ENCODE measurements around the gene ABCF3. TPM values are rescaled to one million over a fixed set of nuclear protein-coding genes. Genes with fewer than 3 reads are reported as not detected.

The ABCF3 gene
- total RNA-seq, 2 donors from 2014 or later: 62.9 to 103 TPM

- Histone ChIP-seq H3K4me3 (peak overlapping the region; percentile 75 to 83), H3K9me3 (no peaks in the 10 kb centered on the region), H3K4me1 (replicated peaks) (peaks cover 18% of the 10 kb centered on the region), H3K36me3 (peaks cover 7 to 27% of the 10 kb centered on the region in 2 donors), H3K27ac (peak overlapping the region; percentile 83 to 88), H3K27me3 (replicated peaks; ENCODE audit: insufficient read depth) (no peaks in the 10 kb centered on the region)
- WGBS: 13% methylated on average over 8 of the region's 8 CpGs
- TF ChIP-seq POLR2A (IDR thresholded peaks at IDR 0.05): no peak
- TF ChIP-seq, protein P1, sequence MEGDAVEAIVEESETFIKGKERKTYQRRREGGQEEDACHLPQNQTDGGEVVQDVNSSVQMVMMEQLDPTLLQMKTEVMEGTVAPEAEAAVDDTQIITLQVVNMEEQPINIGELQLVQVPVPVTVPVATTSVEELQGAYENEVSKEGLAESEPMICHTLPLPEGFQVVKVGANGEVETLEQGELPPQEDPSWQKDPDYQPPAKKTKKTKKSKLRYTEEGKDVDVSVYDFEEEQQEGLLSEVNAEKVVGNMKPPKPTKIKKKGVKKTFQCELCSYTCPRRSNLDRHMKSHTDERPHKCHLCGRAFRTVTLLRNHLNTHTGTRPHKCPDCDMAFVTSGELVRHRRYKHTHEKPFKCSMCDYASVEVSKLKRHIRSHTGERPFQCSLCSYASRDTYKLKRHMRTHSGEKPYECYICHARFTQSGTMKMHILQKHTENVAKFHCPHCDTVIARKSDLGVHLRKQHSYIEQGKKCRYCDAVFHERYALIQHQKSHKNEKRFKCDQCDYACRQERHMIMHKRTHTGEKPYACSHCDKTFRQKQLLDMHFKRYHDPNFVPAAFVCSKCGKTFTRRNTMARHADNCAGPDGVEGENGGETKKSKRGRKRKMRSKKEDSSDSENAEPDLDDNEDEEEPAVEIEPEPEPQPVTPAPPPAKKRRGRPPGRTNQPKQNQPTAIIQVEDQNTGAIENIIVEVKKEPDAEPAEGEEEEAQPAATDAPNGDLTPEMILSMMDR (IDR thresholded peaks at IDR 0.05): no peak
- TF ChIP-seq POLR2AphosphoS5 (IDR thresholded peaks at IDR 0.05): no peak
- intact Hi-C loops (cut with DNase I): loop anchor here (5.0 kb wide), 1 partner anchor 38 kb away; the partner anchor contains the start of gene EIF2B5
- no peak for DNase-seq (ENCODE audit: low spot score)
Observed at GRCh38 chr3:184175506-184175905, 10.5 kb upstream of the ABCF3 start.

DNA sequence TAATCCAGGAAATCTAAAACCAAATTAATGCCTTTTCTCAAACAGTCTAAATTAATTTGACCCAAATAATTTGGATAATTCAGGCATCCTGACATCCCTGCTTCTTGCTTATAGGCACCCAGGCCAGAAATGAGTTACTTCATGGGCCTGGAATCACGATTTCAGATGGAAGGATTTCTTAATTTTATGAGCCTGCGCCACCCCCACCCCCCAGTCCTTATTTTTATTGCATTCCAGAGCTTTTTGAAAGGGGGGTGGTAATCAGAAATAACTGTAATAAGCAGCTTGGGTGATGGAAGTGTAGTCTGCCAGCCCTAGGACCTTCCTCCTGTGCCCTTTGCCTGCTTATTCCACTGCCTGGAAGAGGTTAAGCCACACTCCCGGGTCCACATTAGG is 10.0 kb upstream of the ABCF3 start:
- H3K27ac ChIP-seq: peak overlapping the region; percentile 83 to 88
- peaks cover 18% of the 10 kb centered on the region for H3K4me1 ChIP-seq (replicated peaks)
- 14% methylated on average over 3 of the region's 3 CpGs for WGBS
- TF ChIP-seq, protein P1 (IDR thresholded peaks at IDR 0.05): no peak
- no peak for TF ChIP-seq POLR2AphosphoS5 (IDR thresholded peaks at IDR 0.05)
- no peak for TF ChIP-seq POLR2A (IDR thresholded peaks at IDR 0.05)
- peaks cover 12 to 27% of the 10 kb centered on the region in 2 donors for H3K36me3 ChIP-seq
- H3K27me3 ChIP-seq (replicated peaks; ENCODE audit: insufficient read depth): no peaks in the 10 kb centered on the region
- DNase-seq (ENCODE audit: low spot score): no peak
- intact Hi-C loops (cut with DNase I): loop anchor here (5.0 kb wide), 1 partner anchor 39 kb away; the partner anchor contains the start of gene EIF2B5
- peak overlapping the region; percentile 75 to 83 for H3K4me3 ChIP-seq
- H3K9me3 ChIP-seq: no peaks in the 10 kb centered on the region

GRCh38 chr3:184176377-184177330 is 9.3 kb upstream of the ABCF3 start:
- no peaks in the 10 kb centered on the region for H3K27me3 ChIP-seq (replicated peaks; ENCODE audit: insufficient read depth)
- H3K4me1 ChIP-seq (replicated peaks): peaks cover 18% of the 10 kb centered on the region
- H3K27ac ChIP-seq: peak overlapping the region; percentile 83 to 88
- DNase-seq (ENCODE audit: low spot score): no peak
- H3K36me3 ChIP-seq: peaks cover 19 to 28% of the 10 kb centered on the region in 2 donors
- peak overlapping the region; percentile 75 to 83 for H3K4me3 ChIP-seq
- intact Hi-C loops (cut with DNase I): loop anchor here (5.0 kb wide), 1 partner anchor 39 kb away; the partner anchor contains the start of gene EIF2B5
- TF ChIP-seq, protein P1 (IDR thresholded peaks at IDR 0.05): peak in 1 of 4 experiments; percentile 3
- TF ChIP-seq POLR2A (IDR thresholded peaks at IDR 0.05): peak; percentile 13
- TF ChIP-seq POLR2AphosphoS5 (IDR thresholded peaks at IDR 0.05): no peak
- WGBS: 25% methylated on average over 19 of the region's 19 CpGs
- no peaks in the 10 kb centered on the region for H3K9me3 ChIP-seq

GRCh38 chr3:184177331-184177731 is 8.7 kb upstream of the ABCF3 start:
- Histone ChIP-seq H3K4me1 (replicated peaks) (peaks cover 18% of the 10 kb centered on the region), H3K27ac (peak overlapping the region; percentile 83 to 88), H3K4me3 (peak overlapping the region in 1 of 2 donors; percentile 75), H3K9me3 (no peaks in the 10 kb centered on the region), H3K27me3 (replicated peaks; ENCODE audit: insufficient read depth) (no peaks in the 10 kb centered on the region), H3K36me3 (peaks cover 24 to 30% of the 10 kb centered on the region in 2 donors)
- 28% methylated on average over 4 of the region's 4 CpGs for WGBS
- intact Hi-C loops (cut with DNase I): loop anchor here (5.0 kb wide), 1 partner anchor 40 kb away; the partner anchor contains the start of gene EIF2B5
- no peak for TF ChIP-seq POLR2AphosphoS5 (IDR thresholded peaks at IDR 0.05)
- DNase-seq (ENCODE audit: low spot score): no peak

DNA sequence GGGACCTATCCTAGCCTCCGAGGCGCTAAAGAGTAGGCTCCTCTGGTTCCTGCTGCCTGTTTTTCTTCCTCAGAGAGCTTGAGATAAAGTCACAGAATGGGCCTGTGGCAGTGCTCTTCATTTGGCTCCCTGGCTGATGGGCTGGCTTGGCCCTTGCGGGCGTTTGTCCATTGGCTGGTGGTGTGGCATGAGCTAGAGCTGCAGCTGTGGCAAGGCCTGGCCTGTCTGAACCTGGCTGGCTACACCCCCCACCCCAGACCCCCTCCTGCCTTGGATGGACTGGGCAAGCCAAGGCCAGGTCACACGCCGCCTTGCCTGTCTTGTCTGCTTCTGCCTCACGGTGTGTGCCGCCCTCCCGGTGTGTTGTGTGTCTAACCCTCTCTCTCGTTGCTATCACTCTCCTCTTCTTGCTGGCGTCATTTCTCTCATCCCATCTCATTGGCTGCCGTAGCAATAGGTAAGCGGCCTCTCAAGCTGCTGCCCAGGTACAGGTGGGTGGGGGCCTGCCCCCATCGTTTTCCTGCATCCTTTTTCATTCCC is 8.2 kb upstream of the ABCF3 start:
- no peak for TF ChIP-seq POLR2A (IDR thresholded peaks at IDR 0.05)
- TF ChIP-seq, protein P1 (IDR thresholded peaks at IDR 0.05): no peak
- TF ChIP-seq POLR2AphosphoS5 (IDR thresholded peaks at IDR 0.05): no peak
- H3K27me3 ChIP-seq (replicated peaks; ENCODE audit: insufficient read depth): no peaks in the 10 kb centered on the region
- H3K4me3 ChIP-seq: no peak overlapping the region
- DNase-seq (ENCODE audit: low spot score): no peak
- WGBS: 88% methylated on average over 14 of the region's 14 CpGs
- intact Hi-C loops (cut with DNase I): loop anchor here (5.0 kb wide), 1 partner anchor 41 kb away; the partner anchor contains the start of gene EIF2B5
- H3K27ac ChIP-seq: peak overlapping the region in 1 of 2 donors; percentile 88
- H3K36me3 ChIP-seq: peaks cover 26 to 33% of the 10 kb centered on the region in 2 donors
- no peaks in the 10 kb centered on the region for H3K9me3 ChIP-seq
- H3K4me1 ChIP-seq (replicated peaks): peaks cover 18% of the 10 kb centered on the region

Data from prostate gland (tissue), 2 donors.